HCT116 (cell line): ENCODE results near the gene PTPRF. TPM values are rescaled to one million over a fixed set of nuclear protein-coding genes. Genes with fewer than 3 reads are reported as not detected.

Experiments used
- ATAC-seq: fragments of 200-7000 bp; cut with Tn5 transposase; 2 replicates; pipeline ENCODE4 v1.9.1; 2020; ENCODE audit warnings: mild to moderate bottlenecking, moderate library complexity
- BruUV-seq: library from RNA; stranded (reverse); fragments of 400-500 nt; replicated peaks from 2 replicates; lab custom pipeline; 2021; lab: Mats Ljungman, UMichigan
- CTCF ChIA-PET: fragments of 300-600 bp; sonication (Branson Sonifier 250); formaldehyde crosslinking; loops from one replicate; lab custom pipeline; 2021; ENCODE audit warnings: antibody characterized with exemption; lab: Charles Lee
- POLR2A ChIA-PET: fragments of 300-600, 350-600 bp; sonication (Branson Sonifier 250); formaldehyde crosslinking; loops from one replicate; lab custom pipeline; 2021; ENCODE audit warnings: antibody characterized with exemption; lab: Charles Lee
- RAD21 ChIA-PET, 2 experiments: fragments of 300-600 bp; sonication (Branson Sonifier 250); formaldehyde crosslinking; loops; one replicate each; lab custom pipeline; 2023; ENCODE audit warnings: low total read pairs in 2 of 2; ENCODE audit not compliant: uncharacterized antibody in 2 of 2, unreplicated experiment in 2 of 2, low non-redundant PET in 1 of 2; lab: Charles Lee
- DNase-seq: peaks from one replicate; pipeline ENCODE4 v3.0.0-alpha.2; 2010; ENCODE audit warnings: low read depth, low spot score
- H2AFZ ChIP-seq: fragments of 200-600 bp; shearing (Covaris generic), sonication (generic); 2 replicates; pipeline ENCODE4 v1.6.1; 2017; ENCODE audit warnings: low read depth, mixed run types, mixed read lengths, antibody characterized with exemption, low read length; ENCODE audit not compliant: poor library complexity, severe bottlenecking
- H3K27ac ChIP-seq: 2 replicates; pipeline ENCODE4 v1.5.1; 2012; ENCODE audit warnings: low read depth, low read length
- H3K27me3 ChIP-seq: fragments of 200-600 bp; sonication (generic); 2 replicates; pipeline ENCODE4 v1.6.1; 2016; ENCODE audit warnings: mixed run types, low read length, mixed read lengths; ENCODE audit not compliant: insufficient read depth
- H3K36me3 ChIP-seq, 2 experiments: fragments of 200-500 bp in 1 of 2; fragments of 200-600 bp in 1 of 2; sonication (Bioruptor generic) in 1 of 2; sonication (generic) in 1 of 2; 2 replicates each; pipeline versions ENCODE4 v1.5.1 to v1.6.1; 2014 to 2016; ENCODE audit warnings: low read length in 2 of 2, inconsistent platforms in 1 of 2, mixed read lengths in 1 of 2, mixed run types in 1 of 2; ENCODE audit not compliant: insufficient read depth in 2 of 2, control insufficient read depth in 1 of 2
- H3K4me1 ChIP-seq, 2 experiments: fragments of 200-600 bp in 1 of 2; sonication (generic) in 1 of 2; 2 replicates each; pipeline versions ENCODE4 v1.5.1 to v1.6.1; 2012 to 2017; ENCODE audit warnings: low read length in 2 of 2, inconsistent platforms in 1 of 2, mild to moderate bottlenecking in 1 of 2, mixed read lengths in 1 of 2, mixed run types in 1 of 2, moderate library complexity in 1 of 2; ENCODE audit not compliant: insufficient read depth in 2 of 2, control insufficient read depth in 1 of 2
- H3K4me2 ChIP-seq: fragments of 200-600 bp; sonication (generic); 2 replicates; pipeline ENCODE4 v1.6.1; 2017; ENCODE audit warnings: mixed run types, low read length, mixed read lengths
- H3K4me3 ChIP-seq, 2 experiments: fragments of 200-600 bp in 1 of 2; sonication (generic) in 1 of 2; replicated peaks in 1 of 2; 2 replicates each; pipeline ENCODE4 v1.5.1; 2011 to 2016; ENCODE audit warnings: low read length in 2 of 2, control low read depth in 1 of 2, low read depth in 1 of 2, mild to moderate bottlenecking in 1 of 2, mixed read lengths in 1 of 2, mixed run types in 1 of 2
- H3K79me2 ChIP-seq: fragments of 200-600 bp; sonication (generic); 2 replicates; pipeline ENCODE4 v1.6.1; 2017; ENCODE audit warnings: mild to moderate bottlenecking, mixed run types, low read length, moderate library complexity, mixed read lengths; ENCODE audit not compliant: insufficient read depth
- H3K9ac ChIP-seq: fragments of 200-600 bp; sonication (generic); 2 replicates; pipeline ENCODE4 v1.6.1; 2016; ENCODE audit warnings: low read length, mixed read lengths
- H3K9me2 ChIP-seq: fragments of 200-600 bp; sonication (generic), shearing (Covaris generic); 2 replicates; pipeline ENCODE4 v1.6.1; 2017; ENCODE audit warnings: mixed run types, mild to moderate bottlenecking, moderate library complexity; ENCODE audit not compliant: insufficient read depth
- H3K9me3 ChIP-seq, 2 experiments: fragments of 200-500 bp in 1 of 2; fragments of 200-600 bp in 1 of 2; sonication (Bioruptor generic) in 1 of 2; sonication (generic) in 1 of 2; 2 replicates each; pipeline ENCODE4 v1.6.1; 2014 to 2017; ENCODE audit warnings: low read length in 2 of 2, mixed read lengths in 2 of 2, inconsistent platforms in 1 of 2, low read depth in 1 of 2, mild to moderate bottlenecking in 1 of 2, mixed run types in 1 of 2, moderate library complexity in 1 of 2; ENCODE audit not compliant: control insufficient read depth in 1 of 2, insufficient read depth in 1 of 2
- H4K20me1 ChIP-seq: fragments of 200-600 bp; sonication (generic), shearing (Covaris generic); 2 replicates; pipeline ENCODE4 v1.6.1; 2017; ENCODE audit warnings: mixed run types, mild to moderate bottlenecking, moderate library complexity; ENCODE audit not compliant: insufficient read depth
- CBX3 ChIP-seq: IDR thresholded peaks from 2 replicates; pipeline ENCODE4 v1.6.1; 2012; ENCODE audit warnings: low read depth
- CEBPB ChIP-seq: IDR thresholded peaks from 2 replicates; pipeline ENCODE4 v1.6.1; 2012; ENCODE audit warnings: low read depth
- EGR1 ChIP-seq: IDR thresholded peaks from 2 replicates; pipeline ENCODE4 v1.6.1; 2012; ENCODE audit warnings: low read depth
- EZH2 ChIP-seq: fragments of 200-600 bp; sonication (generic); IDR thresholded peaks from 2 replicates; pipeline ENCODE4 v1.6.1; 2017; ENCODE audit warnings: antibody characterized with exemption, mixed run types
- EZH2phosphoT487 ChIP-seq: fragments of 200-600 bp; IDR thresholded peaks from 2 replicates; pipeline ENCODE4 v1.6.1; 2018; ENCODE audit warnings: antibody characterized with exemption, borderline replicate concordance
- POLR2A ChIP-seq: IDR thresholded peaks from 2 replicates; pipeline ENCODE4 v1.7.0; 2011; ENCODE audit warnings: borderline replicate concordance; ENCODE audit not compliant: insufficient read depth, insufficient read length; ENCODE audit errors: extremely low read depth
- POLR2AphosphoS5 ChIP-seq: IDR thresholded peaks from 2 replicates; pipeline ENCODE4 v1.6.1; 2011; ENCODE audit warnings: mild to moderate bottlenecking, low read depth, low read length, moderate library complexity
- SRF ChIP-seq: IDR thresholded peaks from 2 replicates; pipeline ENCODE4 v1.6.1; 2012; ENCODE audit warnings: low read depth
- YY1 ChIP-seq: IDR thresholded peaks from 2 replicates; pipeline ENCODE4 v1.6.1; 2011; ENCODE audit warnings: low read length, low read depth, moderate library complexity, mild to moderate bottlenecking; ENCODE audit not compliant: insufficient replicate concordance; ENCODE audit errors: extremely low read depth
- ZNF274 ChIP-seq: fragments of 200-500 bp; sonication (Bioruptor generic); IDR thresholded peaks from 2 replicates; pipeline ENCODE4 v1.6.1; 2014; ENCODE audit warnings: mild to moderate bottlenecking, low read depth, low read length, inconsistent platforms
- intact Hi-C: fragments of 100-400 bp; cut with micrococcal nuclease; formaldehyde crosslinking; loops from 2 replicates; pipeline ENCODE4 v1.10.0; 2022
- total RNA-seq: library from RNA; stranded (reverse); gene quantifications from one replicate; pipeline ENCODE4 v1.2.1, GENCODE V29; 2021; ENCODE audit not compliant: unreplicated experiment
- TF ChIP-seq, protein P1 (sequence below), 3 experiments: fragments of 200-600 bp in 1 of 3; sonication (generic) in 1 of 3; IDR thresholded peaks in 2 of 3; conservative IDR thresholded peaks in 1 of 3; 2 replicates each; pipeline ENCODE4 v1.5.1; 2012 to 2017; ENCODE audit warnings: low read depth in 2 of 3, low read length in 2 of 3, antibody characterized with exemption in 1 of 3, borderline replicate concordance in 1 of 3, control low read depth in 1 of 3, mild to moderate bottlenecking in 1 of 3, mixed read lengths in 1 of 3, mixed run types in 1 of 3, moderate library complexity in 1 of 3; ENCODE audit not compliant: insufficient read depth in 1 of 3
- TF ChIP-seq, protein P2 (sequence below): IDR thresholded peaks from 2 replicates; pipeline ENCODE4 v1.6.1; 2012

PTPRF gene
- total RNA-seq, 1 experiment from 2014 or later, result 224 TPM

DNA sequence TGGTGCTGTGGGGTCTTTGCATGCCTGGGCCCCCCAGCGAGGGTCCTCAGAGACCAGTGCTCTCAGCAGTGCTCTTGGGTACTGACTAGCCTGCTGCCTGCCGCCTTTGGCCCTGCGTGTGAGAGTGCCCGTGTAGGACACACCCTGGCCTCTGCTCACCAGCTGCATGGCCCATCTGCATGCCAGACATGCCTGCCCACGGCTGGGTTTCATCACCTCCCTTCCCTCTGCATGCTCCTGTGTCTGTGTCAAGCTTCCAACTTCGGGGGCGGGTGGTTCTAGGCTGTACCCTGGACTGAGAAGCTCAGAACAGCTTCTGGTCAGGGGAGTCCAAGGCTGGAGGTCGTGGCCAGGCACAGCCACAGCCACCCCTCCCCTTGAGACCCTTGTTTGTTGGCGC lies 56.9 kb downstream of the PTPRF start:
- TF ChIP-seq ZNF274 (no peak), EGR1 (no peak), POLR2A (no peak), YY1 (no peak), POLR2AphosphoS5 (no peak), EZH2 (no peak), CBX3 (no peak), SRF (no peak), EZH2phosphoT487 (no peak), CEBPB (no peak)
- TF ChIP-seq, protein P1, sequence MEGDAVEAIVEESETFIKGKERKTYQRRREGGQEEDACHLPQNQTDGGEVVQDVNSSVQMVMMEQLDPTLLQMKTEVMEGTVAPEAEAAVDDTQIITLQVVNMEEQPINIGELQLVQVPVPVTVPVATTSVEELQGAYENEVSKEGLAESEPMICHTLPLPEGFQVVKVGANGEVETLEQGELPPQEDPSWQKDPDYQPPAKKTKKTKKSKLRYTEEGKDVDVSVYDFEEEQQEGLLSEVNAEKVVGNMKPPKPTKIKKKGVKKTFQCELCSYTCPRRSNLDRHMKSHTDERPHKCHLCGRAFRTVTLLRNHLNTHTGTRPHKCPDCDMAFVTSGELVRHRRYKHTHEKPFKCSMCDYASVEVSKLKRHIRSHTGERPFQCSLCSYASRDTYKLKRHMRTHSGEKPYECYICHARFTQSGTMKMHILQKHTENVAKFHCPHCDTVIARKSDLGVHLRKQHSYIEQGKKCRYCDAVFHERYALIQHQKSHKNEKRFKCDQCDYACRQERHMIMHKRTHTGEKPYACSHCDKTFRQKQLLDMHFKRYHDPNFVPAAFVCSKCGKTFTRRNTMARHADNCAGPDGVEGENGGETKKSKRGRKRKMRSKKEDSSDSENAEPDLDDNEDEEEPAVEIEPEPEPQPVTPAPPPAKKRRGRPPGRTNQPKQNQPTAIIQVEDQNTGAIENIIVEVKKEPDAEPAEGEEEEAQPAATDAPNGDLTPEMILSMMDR (IDR thresholded peaks at IDR 0.05 in 2 of 3, conservative IDR thresholded peaks at IDR 0.05 in 1 of 3; ENCODE audit: borderline replicate concordance in 1 of 3, insufficient read depth in 1 of 3, low read depth in 2 of 3, low read length in 2 of 3), result no peak
- TF ChIP-seq, protein P2, sequence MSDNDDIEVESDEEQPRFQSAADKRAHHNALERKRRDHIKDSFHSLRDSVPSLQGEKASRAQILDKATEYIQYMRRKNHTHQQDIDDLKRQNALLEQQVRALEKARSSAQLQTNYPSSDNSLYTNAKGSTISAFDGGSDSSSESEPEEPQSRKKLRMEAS, result no peak
- TF ChIP-seq, all 23 proteins: peak for 0
- DNase-seq (no peak), ATAC-seq (no peak)
- H3K4me2 ChIP-seq, result no peak overlapping the region
- intact Hi-C loops, result no loop called here
- H3K9me3 ChIP-seq, result no peaks in the 10 kb centered on the region
- H2AFZ ChIP-seq, result no peak overlapping the region
- H4K20me1 ChIP-seq, result no peaks in the 10 kb centered on the region
- H3K36me3 ChIP-seq, result peaks cover 24 to 60% of the 10 kb centered on the region in 2 experiments
- BruUV-seq, result no TSS peak
- no peaks in the 10 kb centered on the region for H3K27me3 ChIP-seq
- peaks cover 35% of the 10 kb centered on the region; the same call in 1 of the 2 replicates for H3K79me2 ChIP-seq
- CTCF ChIA-PET, result no interaction called here
- H3K4me1 ChIP-seq, result peaks cover 3 to 7% of the 10 kb centered on the region in 2 experiments
- H3K27ac ChIP-seq, result no peak overlapping the region
- no peak overlapping the region for H3K4me3 ChIP-seq
- no peak overlapping the region for H3K9ac ChIP-seq
- RAD21 ChIA-PET, result no interaction called here
- H3K9me2 ChIP-seq, result no peaks in the 10 kb centered on the region
- POLR2A ChIA-PET, result no interaction called here
